Measurements from ENCODE around the gene ITGB4. TPM values are rescaled to one million over a fixed set of nuclear protein-coding genes. Genes with fewer than 3 reads are reported as not detected.

The ITGB4 gene
- total RNA-seq, 3 donors from 2014 or later, result 153 to 307 (median 246) TPM

DNA sequence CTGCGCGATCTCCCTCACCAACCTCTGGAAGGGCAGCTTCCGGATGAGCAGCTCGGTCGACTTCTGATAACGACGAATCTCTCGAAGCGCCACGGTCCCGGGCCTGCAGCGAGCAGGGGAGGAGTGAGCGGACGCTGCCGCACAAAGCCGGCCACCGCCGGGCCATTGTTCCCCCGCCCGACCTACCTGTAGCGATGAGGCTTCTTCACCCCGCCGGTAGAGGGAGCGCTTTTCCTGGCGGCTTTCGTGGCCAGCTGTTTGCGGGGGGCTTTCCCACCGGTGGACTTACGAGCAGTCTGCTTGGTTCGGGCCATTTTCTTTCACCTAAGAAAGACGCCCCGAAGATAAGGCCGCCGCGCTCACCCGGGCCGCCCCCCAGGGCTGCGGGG, 57.6 kb downstream of the ITGB4 start:
- H3K4me3 ChIP-seq, result peak overlapping the region; percentile 97
- peaks cover 7% of the 10 kb centered on the region for H3K36me3 ChIP-seq (ENCODE audit: low read depth)
- intact Hi-C loops (cut with DNase I, micrococcal nuclease), result no loop called here
- H3K4me1 ChIP-seq (ENCODE audit: low read depth), result peaks cover 30% of the 10 kb centered on the region
- TF ChIP-seq, protein P1, sequence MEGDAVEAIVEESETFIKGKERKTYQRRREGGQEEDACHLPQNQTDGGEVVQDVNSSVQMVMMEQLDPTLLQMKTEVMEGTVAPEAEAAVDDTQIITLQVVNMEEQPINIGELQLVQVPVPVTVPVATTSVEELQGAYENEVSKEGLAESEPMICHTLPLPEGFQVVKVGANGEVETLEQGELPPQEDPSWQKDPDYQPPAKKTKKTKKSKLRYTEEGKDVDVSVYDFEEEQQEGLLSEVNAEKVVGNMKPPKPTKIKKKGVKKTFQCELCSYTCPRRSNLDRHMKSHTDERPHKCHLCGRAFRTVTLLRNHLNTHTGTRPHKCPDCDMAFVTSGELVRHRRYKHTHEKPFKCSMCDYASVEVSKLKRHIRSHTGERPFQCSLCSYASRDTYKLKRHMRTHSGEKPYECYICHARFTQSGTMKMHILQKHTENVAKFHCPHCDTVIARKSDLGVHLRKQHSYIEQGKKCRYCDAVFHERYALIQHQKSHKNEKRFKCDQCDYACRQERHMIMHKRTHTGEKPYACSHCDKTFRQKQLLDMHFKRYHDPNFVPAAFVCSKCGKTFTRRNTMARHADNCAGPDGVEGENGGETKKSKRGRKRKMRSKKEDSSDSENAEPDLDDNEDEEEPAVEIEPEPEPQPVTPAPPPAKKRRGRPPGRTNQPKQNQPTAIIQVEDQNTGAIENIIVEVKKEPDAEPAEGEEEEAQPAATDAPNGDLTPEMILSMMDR (IDR thresholded peaks at IDR 0.05), result peak; percentile 33
- ATAC-seq (peak; percentile 34), DNase-seq (peak in 2 of 3 donors; percentile 71 to 84)
- H3K9me3 ChIP-seq, result no peaks in the 10 kb centered on the region

DNA sequence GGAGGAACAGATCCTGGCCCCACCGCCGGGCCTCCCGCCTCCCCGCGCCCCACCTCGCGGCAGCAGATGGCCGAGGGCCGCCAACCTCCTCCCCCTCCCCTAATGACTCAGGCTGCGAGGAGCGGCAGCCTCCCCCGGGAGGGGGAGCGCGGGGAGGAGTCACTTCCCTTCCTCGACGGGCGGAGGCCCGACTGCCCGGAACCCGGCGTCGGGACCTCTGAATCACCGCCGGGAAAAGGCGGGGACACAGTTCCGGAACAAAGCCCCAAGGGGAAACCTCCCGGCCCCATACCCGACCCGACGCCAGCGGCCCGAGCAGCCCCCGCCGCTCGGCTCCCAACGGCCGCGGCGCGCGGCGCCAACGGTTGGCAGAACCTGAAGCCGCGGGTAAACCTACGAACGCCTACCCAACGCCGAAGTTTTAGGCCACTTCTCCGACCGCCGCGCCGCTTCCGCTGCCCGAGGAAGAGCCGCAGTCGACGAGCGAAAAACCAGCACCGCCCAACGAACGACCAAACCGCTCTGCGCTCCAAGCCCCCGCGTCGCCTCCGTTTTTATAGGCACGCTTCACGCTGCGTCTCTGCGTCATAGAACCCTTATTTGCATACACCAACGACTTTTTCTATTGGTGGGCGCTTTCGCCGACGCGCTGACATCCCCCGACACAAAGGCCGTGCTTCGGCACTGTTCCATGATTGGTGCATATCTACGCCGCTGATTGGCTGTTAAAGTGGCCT, 58.2 kb downstream of the ITGB4 start:
- intact Hi-C loops (cut with DNase I, micrococcal nuclease), result no loop called here
- peaks cover 7% of the 10 kb centered on the region for H3K36me3 ChIP-seq (ENCODE audit: low read depth)
- TF ChIP-seq, protein P1 (IDR thresholded peaks at IDR 0.05), result no peak
- peaks cover 32% of the 10 kb centered on the region for H3K4me1 ChIP-seq (ENCODE audit: low read depth)
- H3K4me3 ChIP-seq, result peak overlapping the region; percentile 97
- no peaks in the 10 kb centered on the region for H3K9me3 ChIP-seq
- peak; percentile 79 for ATAC-seq
- DNase-seq, result peak; percentile 94 to 97 (median 96)

DNA sequence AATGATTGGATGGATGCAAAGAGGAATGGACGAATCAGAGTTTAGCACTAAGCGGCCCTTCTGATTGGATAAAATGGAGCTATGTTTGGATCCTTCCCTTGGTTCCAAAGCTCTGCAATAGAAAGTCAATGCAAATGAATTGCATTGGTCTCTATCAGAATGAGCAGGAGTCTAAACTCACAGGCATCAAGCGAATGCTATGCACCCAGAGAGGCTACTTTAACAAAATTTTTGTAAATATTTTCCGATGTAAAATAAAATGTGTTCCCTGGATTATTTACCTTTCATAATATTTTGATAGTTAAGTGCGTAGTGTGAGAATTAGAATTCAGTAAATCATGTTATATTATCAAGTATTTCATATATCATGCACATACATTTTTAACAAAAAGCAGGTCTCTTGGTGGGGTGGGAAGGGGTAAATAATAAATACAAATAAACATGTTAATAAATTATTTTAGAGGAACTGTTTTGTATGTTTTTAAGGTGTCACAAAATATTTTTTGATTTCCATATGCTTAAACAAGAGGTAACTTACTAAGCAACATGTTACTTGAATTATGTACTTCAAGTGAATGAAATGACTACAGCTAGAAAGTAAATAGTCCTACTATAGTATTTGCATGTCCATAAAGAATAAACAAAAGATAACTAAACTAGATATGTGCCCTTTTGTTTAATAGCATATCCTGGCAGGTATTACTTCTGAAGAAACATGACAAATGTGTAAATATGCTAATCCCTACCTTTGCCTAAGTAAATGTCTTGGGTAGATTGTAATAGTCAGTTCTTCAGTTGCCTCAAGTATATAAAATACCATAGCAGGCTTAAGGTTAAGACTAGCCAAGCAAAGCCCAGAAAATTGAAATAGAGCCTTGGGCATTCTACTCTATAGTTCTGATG, 59.0 kb downstream of the ITGB4 start:
- H3K9me3 ChIP-seq, result no peaks in the 10 kb centered on the region
- H3K4me1 ChIP-seq (ENCODE audit: low read depth), result peaks cover 32% of the 10 kb centered on the region
- no peak for DNase-seq
- intact Hi-C loops (cut with DNase I, micrococcal nuclease), result no loop called here
- H3K4me3 ChIP-seq, result peak overlapping the region; percentile 97
- TF ChIP-seq, protein P1 (IDR thresholded peaks at IDR 0.05), result peak; percentile 19
- H3K36me3 ChIP-seq (ENCODE audit: low read depth), result peaks cover 7% of the 10 kb centered on the region
- ATAC-seq, result no peak

DNA sequence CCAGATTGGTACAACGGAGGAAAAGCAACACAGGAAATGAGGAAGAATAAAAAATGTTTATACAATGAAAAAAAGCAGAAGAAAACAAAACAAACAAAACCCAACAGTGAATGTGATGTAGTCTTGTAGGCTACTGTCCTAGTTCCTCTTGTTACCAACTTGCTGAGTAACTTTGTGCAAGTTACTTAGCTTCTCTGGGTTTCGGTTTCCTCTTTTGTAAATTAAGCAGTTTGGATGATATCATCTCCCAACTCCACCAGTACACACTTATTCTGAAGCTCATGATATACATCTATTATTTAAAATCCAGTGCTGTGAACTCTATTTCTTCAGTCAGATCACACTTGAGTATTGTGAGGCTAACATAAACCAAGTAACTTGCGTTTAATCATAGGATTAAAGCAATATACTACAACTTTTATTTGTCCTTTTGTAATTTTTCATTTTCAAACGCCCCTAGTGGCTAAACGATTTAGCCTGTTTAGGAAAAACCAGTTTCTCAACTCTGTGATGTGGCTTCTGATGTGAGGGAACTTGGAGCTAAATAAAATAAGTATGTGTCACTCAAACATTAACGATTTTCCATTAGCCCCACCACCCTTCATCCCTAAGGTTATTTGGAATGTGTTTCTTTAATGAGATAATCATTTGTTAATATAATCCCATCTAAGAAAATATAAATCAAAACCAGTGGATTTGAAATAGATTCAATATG, 62.0 kb downstream of the ITGB4 start:
- DNase-seq, result peak in 1 of 3 donors; percentile 52
- peaks cover 28% of the 10 kb centered on the region for H3K4me1 ChIP-seq (ENCODE audit: low read depth)

More for the DNA sequence above, 62.0 kb downstream of the ITGB4 start:
- intact Hi-C loops (cut with DNase I, micrococcal nuclease), result no loop called here
- TF ChIP-seq, protein P1 (IDR thresholded peaks at IDR 0.05), result peak; percentile 46
- ATAC-seq, result no peak
- Histone ChIP-seq H3K9me3 (no peaks in the 10 kb centered on the region), H3K36me3 (ENCODE audit: low read depth) (peaks cover 7% of the 10 kb centered on the region), H3K4me3 (no peak overlapping the region)

Measured in mucosa of descending colon (tissue), 3 donors.